Measurements from ENCODE around the gene TNFAIP8.

DNA sequence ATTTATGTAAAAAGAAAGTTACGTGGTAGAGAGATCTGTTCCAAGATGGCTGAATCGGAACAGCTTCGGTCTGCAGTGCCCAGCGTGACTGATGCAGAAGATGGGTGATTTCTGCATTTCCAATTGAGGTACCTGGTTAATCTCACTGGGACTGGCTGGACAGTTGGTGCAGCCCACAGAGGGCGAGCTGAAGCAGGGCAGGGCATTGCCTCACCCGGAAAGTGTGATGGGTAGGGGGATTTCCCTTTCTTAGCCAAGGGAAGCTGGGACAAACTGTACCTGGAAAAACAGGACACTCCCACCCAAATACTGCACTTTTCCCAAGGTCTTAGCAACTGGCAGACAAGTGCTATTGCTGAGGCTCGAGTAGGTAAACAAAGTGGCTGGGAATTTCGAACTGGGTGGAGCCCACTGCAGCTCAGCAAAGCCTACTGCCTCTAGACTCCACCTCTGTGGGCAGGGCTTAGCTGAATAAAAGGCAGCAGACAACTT lies 83.4 kb downstream of the TNFAIP8 start:
- TF ChIP-seq, protein P1, sequence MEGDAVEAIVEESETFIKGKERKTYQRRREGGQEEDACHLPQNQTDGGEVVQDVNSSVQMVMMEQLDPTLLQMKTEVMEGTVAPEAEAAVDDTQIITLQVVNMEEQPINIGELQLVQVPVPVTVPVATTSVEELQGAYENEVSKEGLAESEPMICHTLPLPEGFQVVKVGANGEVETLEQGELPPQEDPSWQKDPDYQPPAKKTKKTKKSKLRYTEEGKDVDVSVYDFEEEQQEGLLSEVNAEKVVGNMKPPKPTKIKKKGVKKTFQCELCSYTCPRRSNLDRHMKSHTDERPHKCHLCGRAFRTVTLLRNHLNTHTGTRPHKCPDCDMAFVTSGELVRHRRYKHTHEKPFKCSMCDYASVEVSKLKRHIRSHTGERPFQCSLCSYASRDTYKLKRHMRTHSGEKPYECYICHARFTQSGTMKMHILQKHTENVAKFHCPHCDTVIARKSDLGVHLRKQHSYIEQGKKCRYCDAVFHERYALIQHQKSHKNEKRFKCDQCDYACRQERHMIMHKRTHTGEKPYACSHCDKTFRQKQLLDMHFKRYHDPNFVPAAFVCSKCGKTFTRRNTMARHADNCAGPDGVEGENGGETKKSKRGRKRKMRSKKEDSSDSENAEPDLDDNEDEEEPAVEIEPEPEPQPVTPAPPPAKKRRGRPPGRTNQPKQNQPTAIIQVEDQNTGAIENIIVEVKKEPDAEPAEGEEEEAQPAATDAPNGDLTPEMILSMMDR (IDR thresholded peaks at IDR 0.05): no peak
- TF ChIP-seq POLR2A (IDR thresholded peaks at IDR 0.05): no peak

Measured in uterus (tissue), 2 donors.